Measurements from ENCODE around the gene YARS1.

- no peak for TF ChIP-seq POLR2A (IDR thresholded peaks at IDR 0.05)
- TF ChIP-seq, protein P1, sequence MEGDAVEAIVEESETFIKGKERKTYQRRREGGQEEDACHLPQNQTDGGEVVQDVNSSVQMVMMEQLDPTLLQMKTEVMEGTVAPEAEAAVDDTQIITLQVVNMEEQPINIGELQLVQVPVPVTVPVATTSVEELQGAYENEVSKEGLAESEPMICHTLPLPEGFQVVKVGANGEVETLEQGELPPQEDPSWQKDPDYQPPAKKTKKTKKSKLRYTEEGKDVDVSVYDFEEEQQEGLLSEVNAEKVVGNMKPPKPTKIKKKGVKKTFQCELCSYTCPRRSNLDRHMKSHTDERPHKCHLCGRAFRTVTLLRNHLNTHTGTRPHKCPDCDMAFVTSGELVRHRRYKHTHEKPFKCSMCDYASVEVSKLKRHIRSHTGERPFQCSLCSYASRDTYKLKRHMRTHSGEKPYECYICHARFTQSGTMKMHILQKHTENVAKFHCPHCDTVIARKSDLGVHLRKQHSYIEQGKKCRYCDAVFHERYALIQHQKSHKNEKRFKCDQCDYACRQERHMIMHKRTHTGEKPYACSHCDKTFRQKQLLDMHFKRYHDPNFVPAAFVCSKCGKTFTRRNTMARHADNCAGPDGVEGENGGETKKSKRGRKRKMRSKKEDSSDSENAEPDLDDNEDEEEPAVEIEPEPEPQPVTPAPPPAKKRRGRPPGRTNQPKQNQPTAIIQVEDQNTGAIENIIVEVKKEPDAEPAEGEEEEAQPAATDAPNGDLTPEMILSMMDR (IDR thresholded peaks at IDR 0.05), result no peak
These were observed 67.4 kb downstream of the YARS1 start for GRCh38 chr1:32749771-32750170.
